ENCODE data around the gene S100A12.

Gene S100A12

DNA sequence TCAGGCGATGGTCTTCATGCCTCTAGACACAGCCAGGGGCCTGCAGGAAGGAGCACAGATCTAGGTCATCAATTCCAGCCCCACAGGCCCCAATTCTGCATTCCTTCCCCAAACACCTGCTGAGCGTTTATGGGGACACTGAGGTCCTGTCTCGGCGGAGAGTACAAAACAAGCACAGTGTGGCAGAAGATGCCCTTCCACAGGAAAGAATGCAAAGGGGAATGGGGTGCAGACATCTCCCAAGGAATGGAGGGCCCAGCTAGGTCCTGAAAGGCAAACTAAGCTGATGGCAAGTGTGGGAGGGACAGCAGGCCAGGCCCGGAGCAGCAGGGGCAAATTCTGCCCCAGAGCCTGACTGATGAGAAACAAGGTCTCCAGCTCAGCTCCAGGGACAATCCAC lies 19.0 kb upstream of the S100A12 start:
- H3K4me1 ChIP-seq (ENCODE audit: insufficient read depth, low read length): no peaks in the 10 kb centered on the region
- H3K4me3 ChIP-seq (ENCODE audit: low read length): no peak overlapping the region
- H3K27ac ChIP-seq (ENCODE audit: low read length): no peak overlapping the region
- H3K9ac ChIP-seq (ENCODE audit: low read depth, low read length): no peak overlapping the region
- H3K9me3 ChIP-seq (ENCODE audit: insufficient read depth, low read depth, low read length): no peaks in the 10 kb centered on the region
- no peaks in the 10 kb centered on the region for H3K36me3 ChIP-seq (ENCODE audit: insufficient read depth, low read depth, low read length)
- H3K27me3 ChIP-seq (ENCODE audit: insufficient read depth, low read length): no peaks in the 10 kb centered on the region

- H3K4me1 ChIP-seq (ENCODE audit: insufficient read depth, low read length): no peaks in the 10 kb centered on the region
- no peaks in the 10 kb centered on the region for H3K36me3 ChIP-seq (ENCODE audit: insufficient read depth, low read depth, low read length)
- H3K9me3 ChIP-seq (ENCODE audit: insufficient read depth, low read depth, low read length): no peaks in the 10 kb centered on the region
- H3K9ac ChIP-seq (ENCODE audit: low read depth, low read length): no peak overlapping the region
- H3K4me3 ChIP-seq (ENCODE audit: low read length): no peak overlapping the region
- no peak overlapping the region for H3K27ac ChIP-seq (ENCODE audit: low read length)
- no peaks in the 10 kb centered on the region for H3K27me3 ChIP-seq (ENCODE audit: insufficient read depth, low read length)
These were observed 18.5 kb upstream of the S100A12 start for GRCh38 chr1:153393926-153394325.

DNA sequence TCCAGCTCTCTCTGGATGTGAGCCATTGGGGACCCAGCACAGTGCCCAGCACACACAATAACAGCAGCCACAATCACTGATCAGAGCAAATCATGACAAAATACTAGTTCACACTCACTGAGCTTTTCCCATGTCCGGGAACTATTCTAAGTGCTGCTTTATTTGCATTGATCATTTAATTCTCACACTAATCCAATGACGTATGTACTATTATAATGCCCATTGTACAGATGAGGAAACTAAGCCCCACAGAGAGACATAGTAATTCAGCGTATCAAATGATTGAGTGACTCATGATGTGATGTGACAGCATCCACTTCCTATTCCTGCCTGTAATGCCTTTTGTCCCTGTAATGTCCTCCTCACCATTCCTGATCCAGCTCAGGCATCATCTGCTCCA lies 17.4 kb upstream of the S100A12 start:
- Histone ChIP-seq H3K27ac (ENCODE audit: low read length) (no peak overlapping the region), H3K9me3 (ENCODE audit: insufficient read depth, low read depth, low read length) (no peaks in the 10 kb centered on the region), H3K4me3 (ENCODE audit: low read length) (no peak overlapping the region), H3K9ac (ENCODE audit: low read depth, low read length) (no peak overlapping the region), H3K4me1 (ENCODE audit: insufficient read depth, low read length) (no peaks in the 10 kb centered on the region), H3K27me3 (ENCODE audit: insufficient read depth, low read length) (no peaks in the 10 kb centered on the region), H3K36me3 (ENCODE audit: insufficient read depth, low read depth, low read length) (no peaks in the 10 kb centered on the region)

DNA sequence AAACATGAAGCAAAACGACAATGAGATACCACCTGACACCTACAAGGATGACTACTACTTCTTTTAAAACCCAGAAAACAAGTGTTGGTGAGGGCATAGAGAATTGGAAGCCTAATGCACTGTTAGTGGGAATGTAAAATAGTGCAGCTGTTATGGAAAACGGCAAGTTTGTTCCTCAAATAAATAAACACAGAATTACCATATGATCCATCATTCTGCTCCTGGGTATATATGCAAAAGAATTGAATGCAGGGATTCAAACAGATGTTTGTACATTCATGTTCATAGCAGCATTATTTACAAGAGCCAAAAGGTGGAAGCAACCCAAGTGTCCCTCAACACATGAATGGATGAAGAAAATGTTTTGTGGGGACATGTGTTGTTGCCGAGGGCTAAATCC lies 16.8 kb upstream of the S100A12 start:
- Histone ChIP-seq H3K4me1 (ENCODE audit: insufficient read depth, low read length) (no peaks in the 10 kb centered on the region), H3K36me3 (ENCODE audit: insufficient read depth, low read depth, low read length) (no peaks in the 10 kb centered on the region), H3K27me3 (ENCODE audit: insufficient read depth, low read length) (no peaks in the 10 kb centered on the region), H3K27ac (ENCODE audit: low read length) (no peak overlapping the region), H3K4me3 (ENCODE audit: low read length) (no peak overlapping the region), H3K9ac (ENCODE audit: low read depth, low read length) (no peak overlapping the region), H3K9me3 (ENCODE audit: insufficient read depth, low read depth, low read length) (no peaks in the 10 kb centered on the region)

GRCh38 chr1:153390938-153391710 lies 15.7 kb upstream of the S100A12 start, which contains the start of gene S100A8:
Gene S100A8 (minus strand): TSS chr1:153391073. CDS start chr1:153390535, 538 bp downstream.
- Histone ChIP-seq H3K9ac (ENCODE audit: low read depth, low read length) (no peak within 1 kb of the TSS), H3K4me3 (ENCODE audit: low read length) (no peak within 1 kb of the TSS), H3K9me3 (ENCODE audit: insufficient read depth, low read depth, low read length) (no peaks in the 10 kb centered on the region), H3K4me1 (ENCODE audit: insufficient read depth, low read length) (no peaks in the 10 kb centered on the region), H3K27me3 (ENCODE audit: insufficient read depth, low read length) (no peaks in the 10 kb centered on the region), H3K36me3 (ENCODE audit: insufficient read depth, low read depth, low read length) (no peaks in the 10 kb centered on the region), H3K27ac (ENCODE audit: low read length) (no peak within 1 kb of the TSS)

GRCh38 chr1:153389973-153390879 lies 14.8 kb upstream of the S100A12 start:
- Histone ChIP-seq H3K36me3 (ENCODE audit: insufficient read depth, low read depth, low read length) (no peaks in the 10 kb centered on the region), H3K4me1 (ENCODE audit: insufficient read depth, low read length) (no peaks in the 10 kb centered on the region), H3K27ac (ENCODE audit: low read length) (no peak overlapping the region), H3K9me3 (ENCODE audit: insufficient read depth, low read depth, low read length) (no peaks in the 10 kb centered on the region), H3K4me3 (ENCODE audit: low read length) (no peak overlapping the region), H3K9ac (ENCODE audit: low read depth, low read length) (no peak overlapping the region), H3K27me3 (ENCODE audit: insufficient read depth, low read length) (no peaks in the 10 kb centered on the region)

DNA sequence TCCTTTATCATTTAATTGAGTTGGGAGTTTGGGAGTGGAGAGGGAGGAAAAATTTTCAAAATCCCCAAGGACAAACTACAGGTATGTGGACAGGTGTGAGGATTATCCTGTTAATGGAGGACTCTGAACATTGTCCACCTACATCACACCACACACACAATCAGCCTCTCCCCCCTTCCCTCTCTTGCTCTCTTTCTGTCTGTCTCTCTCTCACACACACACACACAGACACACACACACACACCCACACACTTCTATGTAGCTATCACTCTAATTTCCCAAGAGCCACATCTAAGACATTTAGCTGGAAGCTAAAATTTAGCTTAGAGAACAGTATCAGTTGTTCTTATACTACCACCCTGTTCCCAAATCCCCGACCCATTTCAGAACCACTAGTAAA lies 14.0 kb upstream of the S100A12 start:
- no peaks in the 10 kb centered on the region for H3K27me3 ChIP-seq (ENCODE audit: insufficient read depth, low read length)
- H3K9me3 ChIP-seq (ENCODE audit: insufficient read depth, low read depth, low read length): no peaks in the 10 kb centered on the region
- no peaks in the 10 kb centered on the region for H3K36me3 ChIP-seq (ENCODE audit: insufficient read depth, low read depth, low read length)
- H3K4me1 ChIP-seq (ENCODE audit: insufficient read depth, low read length): no peaks in the 10 kb centered on the region
- H3K9ac ChIP-seq (ENCODE audit: low read depth, low read length): no peak overlapping the region
- no peak overlapping the region for H3K27ac ChIP-seq (ENCODE audit: low read length)
- H3K4me3 ChIP-seq (ENCODE audit: low read length): no peak overlapping the region

GRCh38 chr1:153387785-153388184 lies 12.4 kb upstream of the S100A12 start:
- Histone ChIP-seq H3K4me3 (ENCODE audit: low read length) (no peak overlapping the region), H3K4me1 (ENCODE audit: insufficient read depth, low read length) (no peaks in the 10 kb centered on the region), H3K9me3 (ENCODE audit: insufficient read depth, low read depth, low read length) (no peaks in the 10 kb centered on the region), H3K9ac (ENCODE audit: low read depth, low read length) (no peak overlapping the region), H3K27ac (ENCODE audit: low read length) (no peak overlapping the region), H3K36me3 (ENCODE audit: insufficient read depth, low read depth, low read length) (no peaks in the 10 kb centered on the region), H3K27me3 (ENCODE audit: insufficient read depth, low read length) (no peaks in the 10 kb centered on the region)

GRCh38 chr1:153387001-153387400 lies 11.6 kb upstream of the S100A12 start:
- no peak overlapping the region for H3K4me3 ChIP-seq (ENCODE audit: low read length)
- no peak overlapping the region for H3K27ac ChIP-seq (ENCODE audit: low read length)
- no peaks in the 10 kb centered on the region for H3K9me3 ChIP-seq (ENCODE audit: insufficient read depth, low read depth, low read length)
- H3K36me3 ChIP-seq (ENCODE audit: insufficient read depth, low read depth, low read length): no peaks in the 10 kb centered on the region
- no peaks in the 10 kb centered on the region for H3K4me1 ChIP-seq (ENCODE audit: insufficient read depth, low read length)
- H3K27me3 ChIP-seq (ENCODE audit: insufficient read depth, low read length): no peaks in the 10 kb centered on the region
- H3K9ac ChIP-seq (ENCODE audit: low read depth, low read length): no peak overlapping the region

DNA sequence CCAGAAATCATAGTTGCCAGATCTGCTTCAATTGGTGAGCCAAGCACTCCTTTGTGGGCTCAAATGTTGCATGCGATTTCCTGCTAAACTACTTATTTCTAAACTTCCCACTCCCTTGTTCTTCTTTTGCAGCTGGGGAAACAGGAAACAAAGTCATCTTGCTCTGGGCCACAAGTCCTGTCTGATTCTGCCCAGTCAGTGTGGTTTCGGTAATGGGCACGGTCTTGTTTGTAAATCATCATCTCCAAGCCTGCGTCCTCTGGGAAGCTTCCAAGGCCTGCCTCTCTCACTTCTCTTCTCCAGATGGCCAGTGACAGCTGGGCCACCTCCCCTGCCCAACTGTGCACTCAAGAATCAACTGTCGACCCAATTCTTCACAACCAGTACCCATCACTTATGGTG lies 11.1 kb upstream of the S100A12 start:
- Histone ChIP-seq H3K27ac (ENCODE audit: low read length) (no peak overlapping the region), H3K36me3 (ENCODE audit: insufficient read depth, low read depth, low read length) (no peaks in the 10 kb centered on the region), H3K4me1 (ENCODE audit: insufficient read depth, low read length) (no peaks in the 10 kb centered on the region), H3K9me3 (ENCODE audit: insufficient read depth, low read depth, low read length) (no peaks in the 10 kb centered on the region), H3K9ac (ENCODE audit: low read depth, low read length) (no peak overlapping the region), H3K27me3 (ENCODE audit: insufficient read depth, low read length) (no peaks in the 10 kb centered on the region), H3K4me3 (ENCODE audit: low read length) (no peak overlapping the region)

DNA sequence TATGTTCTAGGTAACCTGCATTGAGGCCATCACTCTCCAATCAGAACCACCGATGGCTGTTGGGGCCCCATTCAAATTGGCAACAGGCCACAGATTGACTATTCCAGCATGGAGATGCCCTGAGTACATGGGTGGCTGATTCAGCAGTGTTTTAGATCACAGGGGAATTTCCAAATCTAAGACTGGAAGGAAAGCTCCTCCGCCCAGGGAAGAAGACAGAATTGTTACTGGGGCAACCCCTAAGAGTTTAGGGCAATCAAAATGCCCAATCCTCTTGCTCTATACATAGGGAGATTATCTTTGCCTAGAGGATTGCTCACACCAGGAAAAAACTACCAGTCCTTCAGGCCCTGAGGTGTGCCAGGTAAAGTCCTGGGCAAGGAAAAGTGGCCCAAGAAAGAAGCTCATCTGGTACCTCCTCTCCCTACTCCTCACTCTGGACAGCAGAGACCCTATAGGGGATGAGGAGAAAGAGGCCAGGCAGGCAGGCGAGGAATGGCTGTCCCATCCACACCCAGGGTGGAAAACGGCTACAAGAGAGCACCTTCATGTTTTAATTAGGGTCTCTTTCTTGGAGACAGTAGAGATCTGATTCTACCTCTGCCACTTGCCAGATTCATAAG lies 9.6 kb upstream of the S100A12 start:
- Histone ChIP-seq H3K27me3 (ENCODE audit: insufficient read depth, low read length) (no peaks in the 10 kb centered on the region), H3K4me1 (ENCODE audit: insufficient read depth, low read length) (no peaks in the 10 kb centered on the region), H3K36me3 (ENCODE audit: insufficient read depth, low read depth, low read length) (no peaks in the 10 kb centered on the region), H3K27ac (ENCODE audit: low read length) (no peak overlapping the region), H3K9me3 (ENCODE audit: insufficient read depth, low read depth, low read length) (no peaks in the 10 kb centered on the region), H3K9ac (ENCODE audit: low read depth, low read length) (no peak overlapping the region), H3K4me3 (ENCODE audit: low read length) (no peak overlapping the region)
